Astrocyte of the cerebellum (primary cell): ENCODE data around the gene DNM3.

Experiments
- DNase-seq: peaks from one replicate; pipeline ENCODE4 v3.0.0-alpha.2; 2011; ENCODE audit warnings: low read depth
- H3K4me3 ChIP-seq: 2 replicates; pipeline ENCODE4 v1.5.1; 2011; ENCODE audit warnings: mild to moderate bottlenecking, low read depth, low read length, moderate library complexity
- in situ Hi-C: cut with HindIII; loops from 2 replicates; pipeline ENCODE4 v1.10.0; 2017; ENCODE audit warnings: low sequenced_read_pairs
- TF ChIP-seq, protein P1 (sequence below): IDR thresholded peaks from 2 replicates; pipeline ENCODE4 v1.5.1; 2012; ENCODE audit warnings: low read length, low read depth, moderate library complexity, mild to moderate bottlenecking; ENCODE audit errors: missing control alignments

Gene DNM3

DNA sequence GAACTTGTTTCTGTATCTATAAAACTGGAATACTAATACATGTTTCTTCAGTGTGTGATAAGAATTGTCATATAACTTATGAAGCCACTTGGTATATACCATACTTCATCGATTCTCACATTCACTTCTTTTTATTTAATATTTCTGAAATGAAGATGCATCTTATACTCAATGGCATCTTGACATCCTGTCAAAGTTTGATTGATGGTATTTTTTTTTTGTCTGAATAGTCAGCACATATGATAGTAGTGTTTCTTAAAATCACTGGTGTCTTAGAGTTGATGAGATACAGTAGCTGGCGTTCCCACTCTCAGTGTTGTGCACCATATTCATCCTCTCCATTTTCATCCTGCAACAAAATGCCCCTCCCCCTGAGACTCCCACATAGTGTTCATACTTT lies 544.7 kb downstream of the DNM3 start:
- no peak overlapping the region for H3K4me3 ChIP-seq
- in situ Hi-C loops, result no loop called here
- no peak for DNase-seq
- TF ChIP-seq, protein P1, sequence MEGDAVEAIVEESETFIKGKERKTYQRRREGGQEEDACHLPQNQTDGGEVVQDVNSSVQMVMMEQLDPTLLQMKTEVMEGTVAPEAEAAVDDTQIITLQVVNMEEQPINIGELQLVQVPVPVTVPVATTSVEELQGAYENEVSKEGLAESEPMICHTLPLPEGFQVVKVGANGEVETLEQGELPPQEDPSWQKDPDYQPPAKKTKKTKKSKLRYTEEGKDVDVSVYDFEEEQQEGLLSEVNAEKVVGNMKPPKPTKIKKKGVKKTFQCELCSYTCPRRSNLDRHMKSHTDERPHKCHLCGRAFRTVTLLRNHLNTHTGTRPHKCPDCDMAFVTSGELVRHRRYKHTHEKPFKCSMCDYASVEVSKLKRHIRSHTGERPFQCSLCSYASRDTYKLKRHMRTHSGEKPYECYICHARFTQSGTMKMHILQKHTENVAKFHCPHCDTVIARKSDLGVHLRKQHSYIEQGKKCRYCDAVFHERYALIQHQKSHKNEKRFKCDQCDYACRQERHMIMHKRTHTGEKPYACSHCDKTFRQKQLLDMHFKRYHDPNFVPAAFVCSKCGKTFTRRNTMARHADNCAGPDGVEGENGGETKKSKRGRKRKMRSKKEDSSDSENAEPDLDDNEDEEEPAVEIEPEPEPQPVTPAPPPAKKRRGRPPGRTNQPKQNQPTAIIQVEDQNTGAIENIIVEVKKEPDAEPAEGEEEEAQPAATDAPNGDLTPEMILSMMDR, result no peak

DNA sequence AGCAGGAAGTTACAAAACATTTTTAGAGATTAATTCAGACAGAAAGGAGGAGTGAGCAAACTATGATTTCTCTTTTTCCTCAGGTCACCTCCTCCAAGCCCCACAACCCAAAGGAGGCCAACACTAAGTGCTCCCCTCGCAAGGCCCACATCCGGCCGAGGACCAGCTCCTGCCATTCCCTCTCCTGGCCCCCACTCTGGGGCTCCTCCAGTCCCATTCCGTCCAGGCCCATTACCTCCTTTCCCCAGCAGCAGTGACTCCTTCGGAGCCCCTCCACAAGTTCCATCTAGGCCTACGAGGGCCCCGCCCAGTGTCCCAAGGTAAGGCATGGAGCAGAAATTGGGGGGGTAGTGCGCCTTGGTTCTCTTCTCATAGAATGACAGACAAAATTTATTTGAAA lies 547.2 kb downstream of the DNM3 start:
- in situ Hi-C loops, result no loop called here
- DNase-seq, result no peak
- TF ChIP-seq, protein P1, result no peak
- H3K4me3 ChIP-seq, result no peak overlapping the region

DNA sequence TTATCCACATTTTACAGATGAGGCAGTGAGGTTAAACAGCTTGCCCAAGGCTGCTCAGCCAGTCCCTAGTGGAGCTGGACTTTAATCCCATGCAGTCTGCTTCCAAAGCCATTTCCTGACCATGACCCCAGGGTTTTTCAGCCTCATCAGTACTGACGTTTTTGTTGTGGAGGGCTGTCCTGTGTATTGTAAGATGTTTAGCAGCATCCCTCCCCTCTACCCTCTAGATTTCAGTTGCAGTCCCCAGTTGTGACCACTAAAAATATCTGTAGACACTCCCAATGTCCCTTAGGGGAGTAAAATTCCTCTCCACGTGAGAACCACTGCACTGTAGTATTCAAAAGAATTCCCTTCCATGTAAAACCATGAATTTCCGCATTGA lies 549.0 kb downstream of the DNM3 start:
- H3K4me3 ChIP-seq, result no peak overlapping the region
- TF ChIP-seq, protein P1, result no peak
- DNase-seq, result no peak
- in situ Hi-C loops, result no loop called here

DNA sequence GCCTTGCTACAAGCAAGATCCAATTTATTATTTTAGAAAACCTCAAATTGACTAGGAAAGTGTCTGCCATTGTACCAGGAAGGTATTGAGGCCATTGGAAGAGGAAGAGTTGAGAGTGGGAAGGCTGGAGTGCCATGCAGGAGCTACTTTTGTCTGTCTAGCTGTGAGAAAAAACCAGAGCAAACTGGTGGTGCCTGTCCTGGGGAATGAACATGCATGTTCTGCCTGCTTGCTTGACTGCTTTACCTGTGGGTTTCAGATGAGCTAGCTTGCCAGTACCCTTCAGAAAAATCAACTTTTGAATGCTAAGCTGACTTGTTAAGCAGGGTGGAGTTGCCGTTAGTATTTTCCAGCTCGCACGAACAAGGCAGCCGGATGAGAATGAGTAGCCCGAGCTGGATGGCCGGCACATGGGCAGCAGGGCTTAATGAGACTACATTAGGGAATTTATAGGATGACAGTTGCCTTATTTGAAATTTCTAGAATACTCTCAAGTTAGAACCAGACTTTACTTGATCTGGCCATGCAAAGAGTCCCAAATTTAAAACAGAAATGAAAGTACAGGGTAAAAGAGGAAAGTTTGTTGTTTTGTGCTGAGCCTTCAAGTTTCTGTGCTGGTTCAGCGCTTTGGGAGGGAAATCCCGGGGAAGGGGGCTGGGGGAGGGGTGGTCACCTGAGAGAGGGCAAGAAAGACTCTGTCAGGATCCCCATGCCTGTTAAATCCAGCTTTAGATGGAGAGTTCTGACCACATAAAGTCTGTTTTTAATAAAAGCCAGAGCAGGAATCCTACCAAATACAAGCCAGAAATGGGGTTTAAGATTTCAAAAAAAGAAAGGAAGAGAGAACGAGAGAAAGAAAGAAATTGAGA lies 549.6 kb downstream of the DNM3 start:
- DNase-seq, result no peak
- no peak overlapping the region for H3K4me3 ChIP-seq
- TF ChIP-seq, protein P1, result no peak
- in situ Hi-C loops, result no loop called here

DNA sequence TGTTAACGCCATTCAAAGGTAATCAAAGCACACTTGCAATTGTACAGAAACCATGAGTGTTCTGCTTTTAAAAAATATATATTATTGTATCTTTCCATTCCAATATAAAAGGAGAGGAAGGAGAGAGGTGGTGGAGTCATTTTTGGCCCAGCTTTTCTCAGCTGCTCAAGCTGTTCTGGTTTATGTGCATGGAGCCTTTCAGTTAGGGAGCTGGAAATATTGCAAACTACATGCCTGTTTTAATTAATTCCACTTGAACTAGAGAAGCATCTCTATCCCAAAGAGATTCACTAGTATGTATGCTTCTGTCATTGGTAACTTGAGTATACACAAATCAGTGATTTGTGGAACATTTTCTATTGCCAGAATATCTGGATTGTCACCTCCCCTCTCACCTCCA lies 550.7 kb downstream of the DNM3 start:
- in situ Hi-C loops, result no loop called here
- H3K4me3 ChIP-seq, result no peak overlapping the region
- no peak for DNase-seq
- TF ChIP-seq, protein P1, result no peak

DNA sequence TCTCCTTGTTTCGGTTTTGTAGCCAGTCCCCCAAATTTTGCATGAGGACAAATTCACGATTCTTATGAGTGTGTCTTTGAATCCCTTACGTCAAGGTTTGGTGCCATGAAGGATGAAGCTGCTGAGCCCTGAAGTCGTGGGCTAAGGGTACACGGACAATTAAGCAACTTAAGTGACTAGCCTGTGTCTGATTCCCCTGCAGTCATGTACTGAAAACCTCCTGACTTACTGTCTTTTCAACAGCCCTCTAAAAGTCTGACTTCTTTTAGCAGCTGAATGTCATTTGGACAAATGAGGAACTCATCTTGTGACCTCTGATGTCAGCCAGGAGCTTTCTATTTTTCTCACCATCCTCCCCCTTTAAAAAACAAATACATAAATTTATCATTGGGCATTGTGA lies 552.1 kb downstream of the DNM3 start:
- no peak overlapping the region for H3K4me3 ChIP-seq
- DNase-seq, result no peak
- TF ChIP-seq, protein P1, result no peak
- in situ Hi-C loops, result no loop called here
